HepG2 (cell line): ENCODE results near the gene USP34. TPM values are rescaled to one million over a fixed set of nuclear protein-coding genes. Genes with fewer than 3 reads are reported as not detected.

Experiments used
- ATAC-seq: fragments of 200-7000 bp; cut with Tn5 transposase; 3 replicates; pipeline ENCODE4 v1.9.1; 2020; ENCODE audit warnings: mild to moderate bottlenecking, moderate library complexity
- BruUV-seq: library from RNA; stranded (reverse); fragments of 400-500 nt; replicated peaks from 2 replicates; lab custom pipeline; 2021; lab: Mats Ljungman, UMichigan
- CTCF ChIA-PET: fragments of 300-600 bp; formaldehyde crosslinking; extraction: SDS; loops from one replicate; lab custom pipeline; 2021; ENCODE audit warnings: low total read pairs, inconsistent platforms, low intra/inter-chr PET ratio; lab: Yijun Ruan, JAX
- POLR2A ChIA-PET: fragments of 350-600 bp; sonication (Branson Sonifier 250); formaldehyde crosslinking; loops from one replicate; lab custom pipeline; 2020; ENCODE audit warnings: antibody characterized with exemption, inconsistent platforms; lab: Yijun Ruan, JAX
- DNase-seq: peaks from one replicate; pipeline ENCODE4 v3.0.0-alpha.2; 2015; ENCODE audit warnings: low spot score
- FAIRE-seq: peaks from 3 replicates; lab custom pipeline; 2011; peaks lifted over from hg19 to GRCh38; lab: Jason Lieb, UNC
- H2AFZ ChIP-seq: one replicate; pipeline ENCODE4 v1.6.1; 2011; ENCODE audit warnings: low read length, inconsistent platforms
- H3K27ac ChIP-seq: fragments of 300-600 bp; 3 replicates; pipeline ENCODE4 v1.8.0; 2011; ENCODE audit warnings: mixed run types, mild to moderate bottlenecking, mixed read lengths, low read length, inconsistent platforms; ENCODE audit not compliant: insufficient read depth; ENCODE audit errors: extremely low read length
- H3K27me3 ChIP-seq, 2 experiments: fragments of 200-600 bp in 1 of 2; 2 replicates in 1 of 2; 3 replicates in 1 of 2; pipeline versions ENCODE4 v1.6.0 to v1.8.0; 2011; ENCODE audit warnings: low read length in 2 of 2, mild to moderate bottlenecking in 2 of 2, moderate library complexity in 2 of 2, inconsistent platforms in 1 of 2; ENCODE audit not compliant: insufficient read depth in 2 of 2, control insufficient read depth in 1 of 2
- H3K36me3 ChIP-seq, 2 experiments: fragments of 200-600 bp in 1 of 2; replicated peaks in 1 of 2; 2 replicates in 1 of 2; 3 replicates in 1 of 2; pipeline versions ENCODE4 v1.5.1 to v1.8.0; 2011; ENCODE audit warnings: low read length in 2 of 2, inconsistent platforms in 1 of 2; ENCODE audit not compliant: insufficient read depth in 2 of 2, control insufficient read depth in 1 of 2
- H3K4me1 ChIP-seq: 2 replicates; pipeline ENCODE4 v1.5.1; 2012; ENCODE audit warnings: low read length, inconsistent platforms; ENCODE audit not compliant: insufficient read depth
- H3K4me2 ChIP-seq: 2 replicates; pipeline ENCODE4 v1.6.0; 2011; ENCODE audit warnings: low read depth, low read length, inconsistent platforms
- H3K4me3 ChIP-seq, 3 experiments: fragments of 200-600 bp in 1 of 3; sonication (generic), shearing (Covaris generic) in 1 of 3; replicated peaks in 1 of 3; 2 replicates each; pipeline ENCODE4 v1.5.1; 2011 to 2016; ENCODE audit warnings: low read length in 3 of 3, inconsistent platforms in 2 of 3, low read depth in 2 of 3, mild to moderate bottlenecking in 2 of 3, control low read depth in 1 of 3, mixed read lengths in 1 of 3; ENCODE audit not compliant: insufficient read depth in 1 of 3
- H3K79me2 ChIP-seq: one replicate; pipeline ENCODE4 v1.6.1; 2011; ENCODE audit warnings: low read length, inconsistent platforms; ENCODE audit not compliant: insufficient read depth
- H3K9ac ChIP-seq: 2 replicates; pipeline ENCODE4 v1.6.0; 2011; ENCODE audit warnings: mild to moderate bottlenecking, low read depth, low read length, inconsistent platforms; ENCODE audit not compliant: insufficient read depth
- H3K9me3 ChIP-seq: 2 replicates; pipeline ENCODE4 v1.5.1; 2012; ENCODE audit warnings: mild to moderate bottlenecking, low read length
- H4K20me1 ChIP-seq: 2 replicates; pipeline ENCODE4 v1.6.0; 2011; ENCODE audit warnings: inconsistent platforms, mild to moderate bottlenecking, low read length, moderate library complexity; ENCODE audit not compliant: insufficient read depth
- MED13 ChIP-seq: sonication (generic); formaldehyde crosslinking; IDR thresholded peaks from 2 replicates; pipeline ENCODE4 v1.5.0; 2020; ENCODE audit warnings: missing genetic modification reagents
- NCOR1 ChIP-seq: fragments of 200-600 bp; sonication (generic); IDR thresholded peaks from 2 replicates; pipeline ENCODE4 v1.7.0; 2017; ENCODE audit warnings: antibody characterized with exemption, low read length, borderline replicate concordance
- NR2F2 ChIP-seq: IDR thresholded peaks from 2 replicates; pipeline ENCODE4 v1.6.1; 2012; ENCODE audit warnings: low read depth, inconsistent platforms, borderline replicate concordance
- NR2F6 ChIP-seq, 2 experiments: IDR thresholded peaks; 2 replicates each; pipeline ENCODE4 v1.6.1; 2016; ENCODE audit warnings: antibody characterized with exemption in 1 of 2, mild to moderate bottlenecking in 1 of 2
- PRMT3 ChIP-seq: sonication (generic); formaldehyde crosslinking; IDR thresholded peaks from 2 replicates; pipeline ENCODE4 v1.8.1; 2022; ENCODE audit warnings: low read depth, mild to moderate bottlenecking, moderate library complexity, missing genetic modification reagents, borderline replicate concordance
- RBM39 ChIP-seq: fragments of 200-400 bp; formaldehyde crosslinking; IDR thresholded peaks from one replicate; pipeline ENCODE4 v1.6.1; 2018; ENCODE audit warnings: antibody characterized with exemption, mild to moderate bottlenecking, low read depth, low read length; ENCODE audit not compliant: poor library complexity, severe bottlenecking
- SRF ChIP-seq: IDR thresholded peaks from 2 replicates; pipeline ENCODE4 v1.6.1; 2011; ENCODE audit warnings: mild to moderate bottlenecking, low read depth, low read length, moderate library complexity
- STAT5B ChIP-seq: sonication (generic); formaldehyde crosslinking; IDR thresholded peaks from 2 replicates; pipeline ENCODE4 v1.4.0; 2020; ENCODE audit warnings: missing genetic modification reagents
- TBX2 ChIP-seq: sonication (generic); formaldehyde crosslinking; IDR thresholded peaks from 2 replicates; pipeline ENCODE4 v1.5.0; 2020; ENCODE audit warnings: missing genetic modification reagents, mild to moderate bottlenecking, borderline replicate concordance
- TCF12 ChIP-seq, 2 experiments: fragments of 450-650 bp in 1 of 2; sonication (generic) in 1 of 2; formaldehyde crosslinking in 1 of 2; IDR thresholded peaks; 2 replicates each; pipeline versions ENCODE4 v1.6.1 to v1.8.0; 2017 to 2022; ENCODE audit warnings: antibody characterized with exemption in 1 of 2, mild to moderate bottlenecking in 1 of 2, missing genetic modification reagents in 1 of 2, moderate library complexity in 1 of 2
- TCF7 ChIP-seq: sonication (generic); IDR thresholded peaks from 2 replicates; pipeline ENCODE4 v1.6.1; 2016; ENCODE audit warnings: antibody characterized with exemption, low read depth
- THAP11 ChIP-seq: IDR thresholded peaks from 2 replicates; pipeline ENCODE4 v1.6.1; 2016; ENCODE audit warnings: missing biosample characterization, missing genetic modification reagents
- TSC22D2 ChIP-seq: sonication (generic); formaldehyde crosslinking; IDR thresholded peaks from 2 replicates; pipeline ENCODE4 v1.5.1; 2020; ENCODE audit warnings: missing genetic modification reagents, mild to moderate bottlenecking, borderline replicate concordance
- ZNF431 ChIP-seq: sonication (generic); formaldehyde crosslinking; IDR thresholded peaks from 2 replicates; pipeline ENCODE4 v1.9.0; 2022; ENCODE audit warnings: missing genetic modification reagents, low read depth, mild to moderate bottlenecking, borderline replicate concordance
- ZNF512 ChIP-seq: sonication (generic); formaldehyde crosslinking; IDR thresholded peaks from 2 replicates; pipeline ENCODE4 v1.4.0; 2020; ENCODE audit warnings: mild to moderate bottlenecking, missing genetic modification reagents
- ZNF589 ChIP-seq: sonication (generic); formaldehyde crosslinking; conservative IDR thresholded peaks from 2 replicates; pipeline ENCODE4 v1.8.0; 2022; ENCODE audit warnings: mild to moderate bottlenecking, moderate library complexity, missing genetic modification reagents
- WGBS: methylation state at CpG from one replicate; pipeline ENCODE4 v1.1.6; 2017; ENCODE audit warnings: low lambda C conversion rate; 5-methylcytosine and 5-hydroxymethylcytosine counted together
- in situ Hi-C: cut with HindIII; loops from 2 replicates; pipeline ENCODE4 v1.10.0; 2017; ENCODE audit warnings: low pct_unique_long_range_greater_than_20kb; ENCODE audit not compliant: extremely low pct_ligation_motif_present
- intact Hi-C: fragments of 100-400 bp; cut with micrococcal nuclease; formaldehyde crosslinking; loops from one replicate; pipeline ENCODE4 v1.10.0; 2022; ENCODE audit not compliant: unreplicated experiment
- polyA plus RNA-seq, 8 experiments: library from polyadenylated mRNA; depleted of rRNA in 3 of 8; stranded (reverse) in 7 of 8; unstranded in 1 of 8; fragments of >200 nt; fragmentation: Illumina TruSeq in 4 of 8; extraction: Trizol in 4 of 8; gene quantifications; 2 replicates each; pipeline versions ENCODE4 v1.2.1 to v1.2.3, GENCODE V29; 2011 to 2016; ENCODE audit warnings: low read depth in 4 of 8, missing spikeins in 1 of 8, mixed read lengths in 1 of 8; ENCODE audit not compliant: insufficient read depth in 1 of 8
- total RNA-seq, 5 experiments: library from RNA; depleted of rRNA; stranded (reverse); fragments of >200 nt; fragmentation: Illumina TruSeq; extraction: Trizol; gene quantifications; 2 replicates each; pipeline ENCODE4 v1.2.3, GENCODE V29; 2016; ENCODE audit warnings: low read depth in 1 of 5
- TF ChIP-seq, protein P1 (sequence below): IDR thresholded peaks from 2 replicates; pipeline ENCODE4 v1.6.1; 2016; ENCODE audit warnings: missing biosample characterization, missing genetic modification reagents, low read depth

The USP34 gene
- total and polyA plus RNA-seq, 2 of the 13 experiments (the other 11 are each of a cell fraction or from before 2014, with no cell fraction given) = 99.2 to 100 TPM

DNA sequence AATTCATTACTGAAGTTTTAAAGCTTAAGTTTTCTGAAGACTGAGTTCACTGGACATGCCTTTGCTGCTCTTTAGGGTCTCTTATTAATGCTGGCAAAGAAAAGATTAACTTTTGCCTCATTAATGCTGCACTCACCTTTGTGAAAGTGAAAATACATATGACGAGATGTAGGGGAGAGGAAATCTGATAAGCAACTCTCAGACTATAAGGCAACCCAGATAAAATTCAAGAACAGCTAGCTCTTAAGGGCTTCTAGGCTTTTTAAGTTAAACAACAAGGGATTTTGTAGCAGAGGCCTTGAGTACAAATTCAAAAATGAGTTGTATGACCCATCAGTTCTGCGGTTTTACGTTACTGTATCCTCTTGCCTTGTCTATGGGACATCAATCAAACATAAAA, 143.7 kb downstream of the USP34 start:
- no peaks in the 10 kb centered on the region for H4K20me1 ChIP-seq
- POLR2A ChIA-PET = no interaction called here
- H3K36me3 ChIP-seq = peaks cover 16 to 57% of the 10 kb centered on the region in 2 experiments
- H3K4me2 ChIP-seq = no peak overlapping the region
- peaks cover 14% of the 10 kb centered on the region for H3K4me1 ChIP-seq
- no peaks in the 10 kb centered on the region for H3K79me2 ChIP-seq
- WGBS = 99% methylated on average over 3 of the region's 3 CpGs
- H3K9ac ChIP-seq = no peak overlapping the region
- CTCF ChIA-PET = no interaction called here
- H3K9me3 ChIP-seq = no peaks in the 10 kb centered on the region
- H2AFZ ChIP-seq = no peak overlapping the region
- H3K4me3 ChIP-seq = no peak overlapping the region
- TF ChIP-seq RBM39 (no peak), STAT5B (CRISPR knock-in tag) (no peak), TSC22D2 (no peak), ZNF589 (no peak)
- TF ChIP-seq, protein P1, sequence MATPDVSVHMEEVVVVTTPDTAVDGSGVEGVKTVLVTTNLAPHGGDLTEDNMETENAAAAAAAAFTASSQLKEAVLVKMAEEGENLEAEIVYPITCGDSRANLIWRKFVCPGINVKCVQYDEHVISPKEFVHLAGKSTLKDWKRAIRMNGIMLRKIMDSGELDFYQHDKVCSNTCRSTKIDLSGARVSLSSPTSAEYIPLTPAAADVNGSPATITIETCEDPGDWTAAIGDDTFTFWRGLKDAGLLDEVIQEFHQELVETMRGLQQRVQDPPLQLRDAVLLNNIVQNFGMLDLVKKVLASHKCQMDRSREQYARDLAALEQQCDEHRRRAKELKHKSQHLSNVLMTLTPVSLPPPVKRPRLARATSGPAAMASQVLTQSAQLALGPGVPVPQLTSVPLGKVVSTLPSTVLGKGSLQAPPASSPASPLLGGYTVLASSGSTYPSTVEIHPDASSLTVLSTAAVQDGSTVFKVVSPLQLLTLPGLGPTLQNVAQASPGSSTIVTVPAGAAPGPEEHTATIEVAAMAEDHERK = no peak
- TF ChIP-seq, all 625 proteins: peak for 0
- no peak for DNase-seq
- FAIRE-seq = no peak
- Histone ChIP-seq H3K27ac (no peak overlapping the region), H3K27me3 (no peaks in the 10 kb centered on the region)
- no peak for ATAC-seq
- intact Hi-C loops (no loop called here), in situ Hi-C loops (no loop called here)
- no TSS peak for BruUV-seq

DNA sequence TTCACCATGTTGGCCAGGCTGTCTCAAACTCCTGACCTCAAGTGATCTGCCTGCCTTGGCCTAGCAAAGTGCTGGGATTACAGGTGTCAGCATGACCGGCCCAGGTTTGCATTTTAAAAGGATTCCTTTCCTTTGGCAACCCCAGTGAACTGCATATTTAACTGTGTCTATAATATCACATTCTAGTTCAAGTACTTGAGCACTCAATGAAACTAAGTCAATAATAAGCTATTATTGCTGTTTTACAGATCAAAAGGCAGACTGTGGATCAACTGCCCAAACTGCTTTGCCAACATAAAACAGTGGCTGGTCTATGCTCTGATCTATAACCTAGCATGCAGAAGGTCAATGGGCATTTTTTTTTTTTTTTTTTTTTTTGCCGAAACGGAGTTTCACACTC, 144.5 kb downstream of the USP34 start:
- Histone ChIP-seq H3K79me2 (no peaks in the 10 kb centered on the region), H3K4me1 (peaks cover 14% of the 10 kb centered on the region), H3K4me2 (no peak overlapping the region), H3K4me3 (no peak overlapping the region), H4K20me1 (no peaks in the 10 kb centered on the region), H3K9ac (no peak overlapping the region), H3K27ac (no peak overlapping the region), H2AFZ (no peak overlapping the region), H3K9me3 (no peaks in the 10 kb centered on the region), H3K27me3 (no peaks in the 10 kb centered on the region), H3K36me3 (peaks cover 13 to 59% of the 10 kb centered on the region in 2 experiments)
- ATAC-seq (peak; percentile 64), FAIRE-seq (no peak), DNase-seq (peak; percentile 21)
- no TSS peak for BruUV-seq
- in situ Hi-C loops = no loop called here
- POLR2A ChIA-PET = no interaction called here
- intact Hi-C loops = no loop called here
- CTCF ChIA-PET = no interaction called here
- WGBS = 83% methylated on average over 3 of the region's 3 CpGs
- TF ChIP-seq TCF12 (IDR thresholded peaks at IDR 0.05) = no peak
- no peak for TF ChIP-seq TCF12 (CRISPR knock-in tag; IDR thresholded peaks at IDR 0.05)
- no peak for TF ChIP-seq MED13 (CRISPR knock-in tag)
- no peak for TF ChIP-seq ZNF431 (CRISPR knock-in tag)
- no peak for TF ChIP-seq TBX2 (CRISPR knock-in tag)
- TF ChIP-seq ZNF512 = no peak
- TF ChIP-seq THAP11 (CRISPR knock-in tag) = no peak
- no peak for TF ChIP-seq SRF
- TF ChIP-seq NR2F6 (IDR thresholded peaks at IDR 0.05) = peak; percentile 30; the same call in 1 of the 2 replicates
- no peak for TF ChIP-seq NR2F6 (CRISPR knock-in tag; IDR thresholded peaks at IDR 0.05)
- 0 out of 2 replicates have a peak, but pooled peaks have one; percentile 45 for TF ChIP-seq TCF7
- TF ChIP-seq PRMT3 (CRISPR knock-in tag) = no peak
- peak; percentile 69; the same call in 1 of the 2 replicates for TF ChIP-seq NCOR1
- TF ChIP-seq NR2F2 = peak; percentile 61
